GM10266 (cell line): ENCODE results near the gene SNAP29.
"Not testable (repeated sequence)": the region's sequence is repeated elsewhere in the genome, so short reads cannot be mapped to it uniquely, and the experiment has no call there.

Source experiments
- DNase-seq: peaks from one replicate; pipeline ENCODE4 v3.0.0; 2012; ENCODE audit errors: extremely low spot score
- TF ChIP-seq, protein P1 (sequence below): IDR thresholded peaks from 2 replicates; pipeline ENCODE4 v1.5.1; 2012; ENCODE audit warnings: mild to moderate bottlenecking, low read depth; ENCODE audit not compliant: control insufficient read depth, insufficient read depth; ENCODE audit errors: missing control alignments

SNAP29 gene

DNA sequence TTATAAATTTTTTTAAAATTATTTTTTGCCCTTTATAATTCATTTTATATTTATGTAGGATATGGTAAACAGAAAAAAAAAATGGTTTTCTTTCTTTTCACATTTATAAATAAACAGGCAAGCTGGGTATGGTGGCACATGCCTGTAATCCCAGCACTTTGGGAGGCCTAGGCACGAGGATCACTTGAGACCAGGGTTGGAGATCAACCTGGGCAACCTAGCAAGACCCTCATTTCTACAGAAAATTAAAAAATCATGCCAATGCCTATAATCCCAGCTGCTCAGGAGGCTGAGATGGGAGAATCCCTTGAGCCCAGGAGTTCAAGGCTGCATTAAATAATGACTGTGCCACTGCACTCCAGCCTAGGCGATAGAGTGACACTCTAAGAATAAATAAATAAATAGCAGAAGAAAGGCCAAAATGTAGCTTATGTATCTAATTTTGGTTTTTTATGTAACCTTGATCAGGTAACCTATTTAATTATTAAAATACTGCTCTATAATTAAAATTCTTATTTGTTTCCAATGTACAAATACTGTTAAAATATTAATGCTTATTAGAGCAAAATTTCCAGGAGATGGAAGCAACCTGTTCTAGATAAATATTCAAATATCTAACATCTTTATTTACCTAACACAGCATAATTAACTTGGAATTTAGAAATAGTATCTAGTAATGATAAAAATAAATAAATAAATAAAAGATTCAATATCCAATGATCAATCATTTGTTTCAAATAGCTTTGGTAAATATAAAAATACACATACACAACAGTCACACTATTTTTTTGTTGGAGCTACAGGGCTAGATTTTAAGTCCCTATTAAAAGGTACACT is 21.6 kb upstream of the SNAP29 start:
- no peak for DNase-seq
- TF ChIP-seq, protein P1, sequence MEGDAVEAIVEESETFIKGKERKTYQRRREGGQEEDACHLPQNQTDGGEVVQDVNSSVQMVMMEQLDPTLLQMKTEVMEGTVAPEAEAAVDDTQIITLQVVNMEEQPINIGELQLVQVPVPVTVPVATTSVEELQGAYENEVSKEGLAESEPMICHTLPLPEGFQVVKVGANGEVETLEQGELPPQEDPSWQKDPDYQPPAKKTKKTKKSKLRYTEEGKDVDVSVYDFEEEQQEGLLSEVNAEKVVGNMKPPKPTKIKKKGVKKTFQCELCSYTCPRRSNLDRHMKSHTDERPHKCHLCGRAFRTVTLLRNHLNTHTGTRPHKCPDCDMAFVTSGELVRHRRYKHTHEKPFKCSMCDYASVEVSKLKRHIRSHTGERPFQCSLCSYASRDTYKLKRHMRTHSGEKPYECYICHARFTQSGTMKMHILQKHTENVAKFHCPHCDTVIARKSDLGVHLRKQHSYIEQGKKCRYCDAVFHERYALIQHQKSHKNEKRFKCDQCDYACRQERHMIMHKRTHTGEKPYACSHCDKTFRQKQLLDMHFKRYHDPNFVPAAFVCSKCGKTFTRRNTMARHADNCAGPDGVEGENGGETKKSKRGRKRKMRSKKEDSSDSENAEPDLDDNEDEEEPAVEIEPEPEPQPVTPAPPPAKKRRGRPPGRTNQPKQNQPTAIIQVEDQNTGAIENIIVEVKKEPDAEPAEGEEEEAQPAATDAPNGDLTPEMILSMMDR: no peak

DNA sequence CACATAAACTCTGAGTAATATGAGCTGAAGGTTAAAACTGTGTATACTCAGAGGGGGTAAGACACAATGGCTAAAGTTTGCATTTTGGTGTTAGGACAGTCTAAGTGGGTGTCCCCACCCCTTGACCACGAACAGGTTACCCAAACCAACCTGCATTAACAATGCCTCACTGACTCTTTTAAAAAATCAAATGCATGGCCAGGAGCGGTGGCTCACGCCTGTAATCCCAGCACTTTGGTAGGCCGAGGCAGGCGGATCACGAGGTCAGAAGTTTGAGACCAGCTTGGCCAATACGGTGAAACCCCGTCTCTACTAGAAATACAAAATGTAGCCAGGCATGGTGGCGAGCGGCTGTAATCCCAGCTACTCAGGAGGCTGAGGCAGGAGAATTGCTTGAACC is 19.5 kb upstream of the SNAP29 start:
- DNase-seq: not testable (repeated sequence)

DNA sequence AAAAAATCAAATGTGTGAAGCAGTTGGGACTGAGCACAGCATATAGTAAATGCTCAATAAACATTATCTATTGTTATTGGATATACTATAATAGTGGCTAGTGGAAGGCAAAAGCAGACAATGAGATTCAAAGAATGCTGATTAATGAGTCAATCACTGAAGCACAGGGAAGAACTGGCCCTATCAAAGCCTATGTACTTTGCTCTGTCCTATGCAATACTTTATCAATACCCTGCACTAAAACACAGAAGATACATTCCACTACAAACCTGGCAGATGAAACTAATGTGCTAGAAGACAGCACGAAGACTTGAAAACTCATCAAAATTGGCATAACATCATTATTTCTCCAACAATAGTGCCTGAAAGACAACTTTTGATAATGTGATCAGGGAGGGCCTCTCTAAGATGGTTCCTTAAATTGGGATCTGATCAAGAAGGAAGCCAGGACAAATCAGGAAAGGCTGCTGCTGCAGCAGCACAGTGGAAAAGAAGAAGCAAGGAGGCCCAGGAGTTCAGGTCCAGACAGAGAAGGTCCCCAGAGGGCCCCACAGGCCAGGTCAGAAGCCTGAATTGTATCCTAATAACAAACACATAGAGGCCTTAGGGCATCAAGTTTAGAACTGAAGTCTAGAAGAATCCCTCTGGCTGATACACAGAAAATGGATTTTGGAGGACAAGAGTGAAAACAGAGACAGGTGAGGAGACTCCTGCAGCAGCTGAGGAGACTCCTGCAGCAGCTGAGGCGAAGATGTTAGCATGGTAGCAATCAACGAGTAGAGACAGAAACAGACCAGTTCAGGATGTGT is 18.8 kb upstream of the SNAP29 start:
- TF ChIP-seq, protein P1: no peak
- DNase-seq: no peak

DNA sequence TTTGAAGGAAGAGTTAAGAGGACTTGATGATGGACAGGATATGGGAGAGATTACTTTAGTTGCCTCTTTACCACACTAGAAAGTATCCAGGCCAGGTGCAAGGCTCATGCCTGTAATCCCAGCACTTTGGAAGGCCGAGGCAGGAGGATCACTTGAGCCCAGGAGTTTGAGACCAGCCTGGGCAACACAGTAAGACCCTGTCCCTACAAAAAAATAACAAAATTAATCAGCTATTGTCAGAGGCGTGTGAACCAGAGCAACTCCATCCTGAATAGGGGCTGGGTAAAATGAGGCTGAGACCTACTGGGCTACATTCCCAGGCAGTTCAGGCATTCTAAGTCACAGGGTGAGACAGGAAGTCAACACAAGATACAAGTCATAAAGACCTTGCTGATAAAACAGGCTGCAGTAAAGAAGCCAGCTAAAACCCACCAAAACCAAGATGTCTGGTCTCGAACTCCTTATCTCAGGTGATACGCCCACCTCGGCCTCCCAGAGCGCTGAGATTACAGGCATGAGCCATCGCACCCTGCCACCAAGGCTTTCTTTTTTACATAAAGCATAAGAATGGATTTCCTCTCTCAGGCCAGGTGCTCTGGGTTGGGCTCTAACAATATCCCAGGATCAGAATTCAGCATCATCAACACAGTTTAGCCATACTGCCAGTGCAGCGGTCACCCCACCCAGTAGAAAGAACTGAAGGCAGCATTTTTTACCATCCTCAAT is 18.0 kb upstream of the SNAP29 start:
- TF ChIP-seq, protein P1: no peak
- no peak for DNase-seq

DNA sequence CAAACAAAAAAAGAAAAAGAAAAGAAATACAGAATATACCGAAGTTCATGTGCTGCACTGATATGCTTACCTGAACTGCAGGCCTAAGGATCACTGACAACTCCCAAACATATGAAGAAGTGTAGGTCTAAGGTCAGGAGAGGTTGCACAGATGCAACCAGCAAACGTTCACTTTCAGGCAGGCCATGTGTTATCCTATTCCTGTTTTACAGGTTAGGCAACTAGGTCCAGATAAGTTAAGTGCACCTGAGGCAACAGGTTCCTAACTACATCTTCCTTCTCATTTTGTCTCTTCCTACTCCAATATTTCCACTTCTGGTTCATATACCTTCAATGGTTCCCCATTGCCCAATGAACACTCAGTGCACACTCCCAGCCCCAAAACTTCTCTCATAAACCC is 15.3 kb upstream of the SNAP29 start:
- no peak for DNase-seq

DNA sequence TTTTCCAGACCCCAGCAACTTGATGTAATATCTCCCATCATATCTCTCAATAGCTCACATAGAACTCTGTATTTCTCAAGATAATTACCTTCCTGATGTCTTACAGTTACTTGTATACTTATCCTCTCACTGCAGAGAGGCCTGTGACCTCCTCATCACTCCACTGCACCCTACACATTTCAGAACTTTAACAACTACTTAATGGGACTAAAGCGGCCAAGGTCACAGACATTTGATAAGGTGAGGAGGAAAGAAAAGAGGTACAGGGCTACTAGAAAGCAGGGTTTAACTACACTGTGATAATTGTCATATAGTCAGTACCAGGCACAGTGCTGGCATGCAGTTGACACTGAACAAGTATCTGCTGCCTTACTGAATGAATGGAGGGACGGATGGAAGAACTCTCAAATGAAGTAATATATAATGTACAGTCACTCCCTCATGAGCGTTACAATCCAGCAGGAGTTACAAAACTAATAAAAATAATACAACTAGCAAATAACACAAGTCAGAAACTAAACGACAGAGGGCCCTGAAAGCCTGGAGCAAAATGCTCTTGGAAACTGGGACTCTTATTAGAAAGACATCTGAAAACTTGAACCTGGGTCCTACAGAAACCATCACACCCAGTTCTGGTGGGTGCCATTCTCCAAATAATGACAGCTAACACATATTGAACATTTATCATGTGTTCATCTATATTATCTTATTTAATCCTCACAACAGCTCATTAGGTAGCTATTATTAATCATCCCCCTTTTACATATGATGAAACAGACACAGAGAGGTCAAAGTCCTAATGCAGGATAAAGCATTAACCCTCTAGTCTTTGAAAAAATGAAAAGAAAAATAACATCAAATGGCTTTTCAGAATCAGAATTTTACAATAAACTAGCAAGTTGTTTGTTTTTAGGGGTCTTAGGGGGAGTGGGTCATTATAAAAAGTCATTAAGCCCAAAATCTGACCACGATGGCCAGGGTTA is 14.5 kb upstream of the SNAP29 start:
- DNase-seq: no peak
- TF ChIP-seq, protein P1: no peak

More for the DNA sequence above, 15.3 kb upstream of the SNAP29 start:
- TF ChIP-seq, protein P1: no peak
